Middle frontal gyrus (tissue), 1 donor: ENCODE results near the gene GADD45A.
A peak's percentile ranks its signal among the peaks of the same experiment; 100 is the strongest.
"Not testable (repeated sequence)": the region's sequence is repeated elsewhere in the genome, so short reads cannot be mapped to it uniquely, and the experiment has no call there.

ENCODE experiments used
- DNase-seq: peaks from one replicate; pipeline ENCODE4 v3.0.0-alpha.2; 2015; ENCODE audit warnings: low spot score; ENCODE audit errors: extremely low spot score

Gene GADD45A, protein sequence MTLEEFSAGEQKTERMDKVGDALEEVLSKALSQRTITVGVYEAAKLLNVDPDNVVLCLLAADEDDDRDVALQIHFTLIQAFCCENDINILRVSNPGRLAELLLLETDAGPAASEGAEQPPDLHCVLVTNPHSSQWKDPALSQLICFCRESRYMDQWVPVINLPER

DNA sequence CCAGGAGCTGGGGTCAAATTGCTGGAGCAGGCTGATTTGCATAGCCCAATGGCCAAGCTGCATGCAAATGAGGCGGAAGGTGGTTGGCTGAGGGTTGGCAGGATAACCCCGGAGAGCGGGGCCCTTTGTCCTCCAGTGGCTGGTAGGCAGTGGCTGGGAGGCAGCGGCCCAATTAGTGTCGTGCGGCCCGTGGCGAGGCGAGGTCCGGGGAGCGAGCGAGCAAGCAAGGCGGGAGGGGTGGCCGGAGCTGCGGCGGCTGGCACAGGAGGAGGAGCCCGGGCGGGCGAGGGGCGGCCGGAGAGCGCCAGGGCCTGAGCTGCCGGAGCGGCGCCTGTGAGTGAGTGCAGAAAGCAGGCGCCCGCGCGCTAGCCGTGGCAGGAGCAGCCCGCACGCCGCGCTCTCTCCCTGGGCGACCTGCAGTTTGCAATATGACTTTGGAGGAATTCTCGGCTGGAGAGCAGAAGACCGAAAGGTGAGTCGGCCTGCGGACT is at the start of gene GADD45A:
GADD45A (plus strand) TSS at position 135 of the 491 bp plus-strand sequence; CDS start at position 429, 294 bp downstream.
- peak; percentile 92 for DNase-seq

DNA sequence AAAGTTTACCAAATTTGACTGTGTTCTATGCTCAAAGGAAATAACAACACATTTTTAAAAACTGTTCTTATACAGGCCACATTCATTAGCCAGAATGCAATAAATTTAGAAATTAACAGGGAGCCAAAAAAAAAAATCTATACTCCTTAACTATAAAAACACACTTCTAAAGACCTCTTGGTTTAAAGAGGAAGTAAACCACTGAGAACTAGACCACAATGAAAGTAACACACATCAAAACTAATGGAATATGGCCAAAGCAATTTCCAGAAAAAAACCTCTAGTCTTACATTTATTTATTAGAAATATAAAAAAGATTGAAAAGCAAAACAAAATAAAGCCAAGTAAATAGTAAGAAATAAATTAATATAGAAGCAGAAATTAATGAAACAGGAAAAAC is 48.9 kb upstream of the GADD45A start:
- DNase-seq = no peak

DNA sequence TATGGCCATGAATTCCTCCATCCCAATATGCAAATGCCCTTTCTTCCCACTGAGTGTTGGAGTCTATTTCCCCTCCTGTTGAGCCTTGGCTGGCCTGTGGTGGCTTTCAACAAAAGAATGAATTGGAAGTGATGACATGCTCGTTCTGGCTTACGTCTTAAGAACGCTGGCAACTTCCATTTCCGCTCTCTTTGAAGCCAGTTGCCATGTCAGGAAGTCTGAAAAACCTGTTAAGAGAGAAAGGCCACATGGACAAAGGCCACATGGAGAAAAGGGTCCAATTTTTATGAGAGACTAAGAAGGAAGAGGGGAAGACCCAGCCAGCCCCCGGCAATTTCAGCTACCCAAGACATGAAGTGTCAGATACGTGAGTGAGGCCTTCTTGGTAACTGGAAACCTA is 45.6 kb upstream of the GADD45A start:
- DNase-seq = no peak

DNA sequence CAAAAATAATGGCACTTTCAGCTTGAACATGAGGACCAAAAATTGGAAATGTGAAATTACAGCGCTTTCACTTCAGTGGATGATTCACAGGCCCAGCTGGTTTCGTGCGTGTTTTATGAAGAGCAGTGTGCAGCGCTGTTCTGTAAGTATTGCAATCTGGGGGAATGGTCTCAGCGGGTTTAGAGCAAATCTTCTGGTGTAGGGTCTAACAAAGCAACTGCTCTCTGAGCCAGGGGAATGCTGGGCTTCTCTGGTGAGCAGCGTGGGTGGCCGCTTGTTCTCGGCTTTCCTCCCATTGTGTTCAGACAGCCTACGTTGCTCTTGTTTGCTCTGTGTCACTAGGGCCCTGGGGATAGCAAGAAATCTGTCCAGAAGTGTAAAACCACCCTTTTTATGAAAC is 42.4 kb upstream of the GADD45A start:
- no peak for DNase-seq

DNA sequence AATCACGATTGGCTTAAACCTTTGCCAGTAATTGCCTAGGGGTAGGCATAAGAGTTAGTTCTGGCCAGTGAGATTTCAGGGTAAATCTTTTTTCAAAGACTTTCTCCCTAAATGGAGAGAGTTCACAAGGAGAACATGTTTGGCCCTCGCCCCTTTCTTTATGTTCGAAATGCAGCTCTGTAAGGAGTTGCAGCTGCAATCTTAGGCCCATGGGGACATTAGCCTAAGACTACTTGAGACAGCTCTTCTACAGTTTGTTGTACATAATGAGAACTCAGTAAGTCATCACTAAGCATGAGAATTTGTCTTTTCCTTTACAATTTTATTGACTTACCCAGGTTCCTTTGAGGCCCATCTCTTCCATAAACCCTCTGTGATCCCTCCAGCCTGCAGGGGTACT is 40.4 kb upstream of the GADD45A start:
- no peak for DNase-seq

DNA sequence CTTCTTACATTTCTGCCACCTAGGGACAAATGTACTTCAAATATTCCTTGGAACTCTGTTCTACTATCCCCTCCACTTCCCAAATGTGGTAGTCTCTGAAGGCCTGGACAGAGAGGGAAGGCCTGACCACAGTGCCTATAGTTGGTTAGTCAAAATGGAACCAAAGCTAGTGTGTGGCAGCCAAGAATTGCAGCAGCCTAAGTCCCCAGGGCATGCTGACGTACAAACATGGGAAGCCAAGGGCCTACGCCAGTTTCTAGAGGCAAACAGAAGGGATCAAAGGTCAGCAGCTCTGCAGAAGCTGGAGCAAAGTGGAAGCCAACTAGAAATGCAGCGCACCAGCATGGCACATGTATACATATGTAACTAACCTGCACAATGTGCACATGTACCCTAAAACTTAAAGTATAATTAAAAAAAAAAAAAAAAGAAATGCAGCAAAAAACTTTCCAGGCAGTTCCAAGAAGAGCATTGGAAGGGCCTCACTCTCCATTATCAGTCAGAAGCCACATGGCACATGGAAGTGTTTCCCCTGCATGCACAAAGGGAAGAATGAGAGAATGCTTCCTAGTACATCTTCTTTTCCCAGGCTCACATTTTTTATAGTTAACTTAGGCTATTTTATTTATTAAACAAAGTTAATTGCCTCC is 39.4 kb upstream of the GADD45A start:
- no peak for DNase-seq

DNA sequence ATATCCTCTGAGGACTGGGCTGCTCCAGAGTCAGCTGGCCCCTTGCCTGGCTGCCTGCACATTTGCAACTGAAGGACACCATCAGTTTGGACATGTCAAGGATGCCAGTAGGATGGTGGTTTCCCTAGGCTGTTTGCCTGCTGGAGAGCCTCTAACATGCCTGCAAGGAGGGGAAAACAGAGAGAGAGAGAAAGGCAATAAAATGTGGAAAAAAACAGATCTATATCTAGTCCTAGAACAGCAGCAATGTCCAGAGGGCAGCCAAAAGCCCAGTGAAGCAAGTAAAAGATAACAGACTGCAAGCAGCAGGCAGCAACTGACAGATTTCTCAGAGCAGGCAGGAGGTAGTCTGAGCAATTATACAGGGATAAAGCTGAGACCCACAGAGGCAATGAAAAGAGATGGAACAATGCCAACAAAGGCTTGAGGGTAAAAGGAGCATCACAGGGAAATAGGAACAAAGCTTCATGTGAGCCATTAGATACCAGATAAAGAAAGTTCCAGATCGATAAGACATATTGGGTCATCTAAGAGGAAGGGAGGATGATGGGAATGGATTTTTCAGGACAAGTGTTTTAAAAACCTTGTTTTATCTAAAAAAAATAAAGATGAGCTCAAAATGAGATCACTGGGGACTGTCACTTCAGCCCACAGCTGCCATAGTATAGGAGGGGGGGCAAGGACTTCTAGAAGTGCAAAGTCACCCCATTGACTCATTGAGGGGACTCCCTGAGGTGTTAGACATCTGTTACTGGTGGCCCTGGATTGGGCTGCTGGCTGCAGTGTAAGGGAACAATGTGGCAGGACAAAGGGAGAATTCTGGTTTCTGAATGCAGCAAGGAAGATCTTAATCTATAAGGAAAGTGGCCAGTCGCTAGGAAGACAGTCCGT is 38.6 kb upstream of the GADD45A start:
- no peak for DNase-seq

DNA sequence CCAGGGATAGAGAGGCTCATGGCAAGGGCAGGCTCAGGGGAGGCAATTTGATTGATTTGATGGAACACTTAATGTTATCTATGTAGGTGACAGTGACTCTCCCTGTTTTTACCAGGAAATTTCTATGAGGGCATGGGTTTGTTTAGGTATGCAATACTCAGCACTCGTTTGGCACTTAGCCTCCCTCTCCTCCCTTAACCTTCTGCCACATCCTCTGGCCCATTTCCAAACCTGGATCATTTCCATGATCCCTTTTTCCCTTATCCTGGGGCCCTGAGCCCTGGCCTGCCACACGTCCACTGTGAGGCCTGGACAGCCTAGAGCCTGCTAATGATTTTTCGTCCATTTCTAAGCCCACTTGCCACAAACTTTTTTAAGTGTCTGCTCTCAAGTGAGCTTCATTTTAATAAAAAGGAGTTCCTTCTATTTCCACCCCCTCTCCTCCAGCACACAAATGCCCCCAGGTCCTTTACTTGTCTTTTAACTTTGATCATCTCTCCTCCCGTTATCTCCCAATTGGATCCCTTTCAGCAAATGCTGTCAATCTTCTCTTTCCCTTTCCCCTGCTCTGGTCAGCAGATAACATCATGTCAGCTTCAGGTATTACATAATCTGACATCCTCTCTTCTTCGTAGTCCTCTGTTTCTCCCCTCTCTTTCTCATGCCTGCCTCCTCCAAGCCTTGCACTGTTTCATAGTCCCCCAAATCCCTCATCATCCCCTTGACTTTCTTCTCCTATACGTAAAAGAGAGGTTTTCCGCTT is 37.8 kb upstream of the GADD45A start:
- no peak for DNase-seq

DNA sequence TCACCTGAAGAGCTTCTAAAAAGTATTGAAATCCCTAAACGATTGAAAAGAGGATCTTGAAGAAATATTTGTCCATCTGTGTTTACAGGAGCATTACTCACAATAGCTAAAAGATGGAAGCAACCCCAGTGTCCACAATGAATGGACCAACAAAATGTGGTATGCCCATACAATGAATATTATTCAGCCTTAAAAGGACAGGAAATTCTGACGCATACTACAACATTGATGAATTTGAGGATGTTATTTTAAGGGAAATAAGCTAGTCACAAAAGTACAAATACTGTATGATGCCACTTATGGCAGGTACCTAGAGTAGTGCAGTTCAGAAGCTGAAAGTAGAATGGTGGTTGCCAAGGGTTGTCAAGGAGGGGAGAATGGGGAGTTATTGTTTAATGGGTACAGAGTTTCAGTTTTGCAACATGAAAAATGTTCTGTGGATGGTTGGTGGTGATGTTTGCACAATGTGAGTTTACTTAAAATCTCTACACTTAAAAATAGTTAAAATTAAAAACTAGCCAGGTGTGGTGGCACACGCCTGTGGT is 37.1 kb upstream of the GADD45A start:
- DNase-seq = no peak

DNA sequence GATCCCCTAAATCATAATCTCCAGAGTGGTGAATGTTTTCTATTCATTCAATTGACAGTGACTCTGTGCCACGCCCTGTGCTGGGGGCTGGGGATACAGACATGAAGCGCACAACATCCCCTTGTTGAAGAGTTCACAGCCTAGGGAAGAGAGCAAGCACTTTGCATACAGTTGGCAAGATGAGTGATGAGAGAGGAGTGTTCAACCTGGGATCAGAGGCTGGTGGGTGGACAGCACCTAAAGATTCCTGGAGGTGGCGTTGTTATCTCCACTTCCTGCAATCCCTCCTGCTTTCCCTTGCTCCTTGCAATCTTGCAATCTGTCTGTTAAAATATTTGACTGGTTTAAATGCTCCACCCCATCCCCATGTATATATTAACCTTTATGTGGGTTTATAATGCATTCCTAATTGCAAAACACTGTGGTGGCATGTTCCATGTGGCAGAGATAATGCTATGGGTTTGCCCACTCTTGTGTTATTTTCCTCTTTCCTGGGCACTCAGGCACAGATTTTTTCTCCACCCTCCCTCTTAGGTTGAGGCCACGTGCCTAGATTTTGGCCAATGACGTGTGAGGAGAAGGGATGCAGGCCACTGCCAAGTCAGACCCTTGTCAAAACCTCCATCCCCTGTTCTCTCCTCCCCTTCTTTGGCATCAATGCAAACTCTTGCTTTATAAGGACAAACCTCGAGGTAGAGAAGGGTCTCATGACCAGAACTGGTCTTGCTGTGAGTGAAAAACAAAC is 36.2 kb upstream of the GADD45A start:
- no peak for DNase-seq

DNA sequence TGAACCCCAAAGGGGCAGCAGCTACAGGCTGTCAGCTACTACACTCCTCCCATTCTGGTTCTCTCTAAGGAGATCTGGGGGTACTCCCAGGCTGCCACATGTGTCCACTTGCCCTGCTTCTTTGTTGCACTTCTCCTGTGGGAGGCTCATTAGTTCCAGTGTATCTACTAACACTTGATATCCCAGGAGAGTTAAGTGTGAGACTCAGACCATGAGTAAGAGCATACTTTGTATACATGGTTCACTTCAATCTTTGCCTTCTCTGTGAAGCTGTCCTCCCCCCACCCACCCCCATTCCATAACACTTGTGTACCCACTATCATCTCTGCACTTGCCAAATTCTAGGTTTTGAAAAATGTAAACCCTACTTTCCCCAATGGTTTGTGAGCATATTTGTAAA is 34.9 kb upstream of the GADD45A start:
- no peak for DNase-seq

DNA sequence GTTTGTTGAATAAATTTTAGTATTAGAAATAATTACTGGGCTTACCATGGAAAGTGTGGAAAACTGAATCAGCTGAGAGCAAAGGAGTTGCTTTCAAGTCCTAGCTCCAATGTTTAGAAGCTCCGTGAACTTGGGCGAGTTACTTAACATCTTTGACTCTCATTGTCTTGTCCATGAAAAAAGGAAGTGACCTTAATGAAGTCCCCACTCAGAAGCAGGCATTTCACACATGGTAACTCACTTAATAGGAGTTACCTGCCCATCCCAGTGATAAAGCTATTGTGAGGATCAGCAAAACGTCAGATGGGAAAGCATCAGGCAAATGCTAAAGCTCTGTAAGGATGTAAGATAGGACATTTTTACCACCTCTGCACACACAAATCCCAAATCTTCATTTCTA is 34.0 kb upstream of the GADD45A start:
- DNase-seq = no peak

DNA sequence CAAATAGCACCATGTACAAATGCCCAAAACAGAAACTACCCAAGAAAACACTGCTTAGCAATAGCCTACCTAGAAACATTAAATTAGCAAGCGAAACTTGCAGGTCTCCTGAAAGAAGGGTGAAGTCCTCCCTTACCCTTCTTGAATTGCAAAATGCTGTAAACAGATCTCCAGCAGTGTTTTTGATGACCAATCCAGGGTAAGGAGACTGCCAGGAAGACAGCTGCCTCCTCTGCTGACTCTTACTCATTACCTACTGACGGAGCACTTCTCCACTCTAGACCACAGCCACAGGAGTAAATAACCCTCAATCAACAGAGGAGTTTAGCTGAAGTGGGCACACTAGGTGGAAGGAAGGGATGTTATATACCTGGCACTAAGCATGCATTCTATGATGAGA is 32.2 kb upstream of the GADD45A start:
- no peak for DNase-seq

DNA sequence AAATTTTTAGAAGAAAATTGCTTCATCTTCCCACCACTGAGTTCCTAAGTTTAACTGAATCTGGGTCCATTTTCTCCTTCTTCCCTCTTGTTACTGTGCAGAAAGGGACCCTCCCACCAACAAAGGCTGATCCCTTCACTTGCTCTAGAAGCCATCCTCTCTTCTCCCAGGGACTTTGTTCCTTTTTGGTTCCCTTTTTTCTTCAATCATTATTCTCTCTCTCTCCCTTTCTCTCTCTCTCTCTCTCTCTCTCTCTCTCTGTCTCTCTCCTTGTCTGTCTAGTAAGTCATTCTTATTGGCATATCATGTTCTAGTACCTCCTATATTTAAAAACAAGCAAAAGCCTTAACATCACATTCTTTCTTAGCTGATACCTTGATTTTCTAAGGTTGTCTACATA is 31.7 kb upstream of the GADD45A start:
- DNase-seq = no peak

DNA sequence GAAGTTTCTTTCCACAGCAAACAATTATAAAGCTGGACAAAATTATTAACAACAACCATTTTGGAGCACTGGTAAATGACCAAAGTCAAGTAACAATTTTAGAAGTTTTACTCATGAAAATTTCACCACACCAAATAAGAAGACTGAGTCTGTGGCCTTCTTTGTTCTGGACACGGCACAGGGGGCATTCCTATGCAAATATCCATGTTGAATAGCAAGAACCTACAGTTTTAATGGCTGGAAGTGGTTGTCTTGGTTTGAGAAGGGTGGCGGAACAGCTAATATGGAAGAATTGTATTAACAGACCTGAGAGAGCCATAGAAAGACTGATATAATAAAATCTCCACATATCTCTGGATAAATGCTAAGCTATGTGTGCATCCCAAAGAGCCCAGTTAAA is 29.4 kb upstream of the GADD45A start:
- no peak for DNase-seq

DNA sequence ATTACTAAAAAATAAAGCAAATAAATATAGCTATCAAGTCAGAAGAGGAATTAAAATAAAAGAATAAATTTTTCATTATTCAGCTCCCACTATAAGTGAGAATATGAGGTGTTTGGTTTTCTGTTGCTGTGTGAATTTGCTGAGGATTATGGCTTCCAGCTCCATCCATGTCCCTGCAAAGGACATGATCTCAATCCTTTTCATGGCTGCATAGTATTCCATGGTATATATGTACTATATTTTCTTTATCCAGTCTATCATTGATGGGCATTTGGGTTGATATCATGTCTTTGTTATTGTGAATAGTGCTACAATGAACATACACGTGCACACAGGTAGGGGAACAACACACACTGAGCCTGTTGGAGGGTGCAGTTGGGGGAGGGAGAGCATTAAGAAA is 27.8 kb upstream of the GADD45A start:
- not testable (repeated sequence) for DNase-seq

DNA sequence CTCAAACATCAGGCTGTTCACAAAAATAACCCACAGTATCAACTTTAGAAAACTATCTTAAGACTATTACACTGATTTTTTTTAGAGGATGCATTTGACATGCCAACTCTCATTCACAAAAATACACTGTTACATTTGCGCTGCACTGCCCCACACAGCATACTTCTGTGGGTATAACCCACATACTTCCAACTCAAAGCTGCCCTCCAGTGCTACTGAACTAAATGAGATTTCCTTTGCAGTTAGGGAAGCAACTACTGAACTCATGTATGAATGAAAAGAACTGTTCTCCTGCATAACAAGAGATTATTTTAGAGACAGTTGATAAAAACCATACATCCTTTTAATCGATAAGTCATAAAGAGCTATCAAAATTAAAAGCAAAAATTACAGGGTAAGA is 25.8 kb upstream of the GADD45A start:
- DNase-seq = no peak

DNA sequence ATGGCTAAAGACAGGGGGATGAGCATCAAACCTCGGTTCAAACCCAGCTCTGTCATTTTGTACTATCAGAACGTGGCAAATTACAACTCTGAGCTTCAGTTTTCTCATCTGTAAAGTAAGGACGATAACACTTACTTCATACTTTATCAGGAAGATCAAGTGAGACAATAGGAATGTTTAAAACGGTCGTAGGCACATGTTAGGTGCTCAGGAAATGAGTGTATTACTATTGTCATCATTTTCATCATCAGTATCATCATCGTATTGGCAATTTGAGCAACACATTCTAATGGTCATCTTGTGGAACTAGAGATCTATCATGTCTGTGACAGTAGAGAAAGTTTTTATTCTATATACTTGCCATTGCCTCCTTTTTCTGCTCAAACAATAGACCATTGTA is 22.1 kb upstream of the GADD45A start:
- no peak for DNase-seq

DNA sequence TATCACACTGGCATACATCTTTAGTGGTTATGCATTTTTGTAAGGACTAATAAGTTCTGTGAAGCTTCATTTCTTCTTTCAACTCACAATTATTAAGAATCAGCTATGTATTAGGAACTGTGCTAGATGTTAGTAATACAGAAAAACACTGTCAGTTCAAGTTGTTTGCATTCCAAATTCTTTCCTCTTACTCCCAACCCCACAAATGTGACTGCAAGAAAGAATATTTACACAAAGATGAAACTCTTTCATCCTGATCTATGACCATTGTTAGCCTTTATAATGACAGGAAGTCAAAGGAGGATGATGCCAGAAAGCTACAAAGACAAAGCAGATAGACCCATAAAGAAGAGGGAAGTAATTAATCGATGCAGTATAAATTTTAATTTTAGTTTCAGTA is 21.0 kb upstream of the GADD45A start:
- no peak for DNase-seq

DNA sequence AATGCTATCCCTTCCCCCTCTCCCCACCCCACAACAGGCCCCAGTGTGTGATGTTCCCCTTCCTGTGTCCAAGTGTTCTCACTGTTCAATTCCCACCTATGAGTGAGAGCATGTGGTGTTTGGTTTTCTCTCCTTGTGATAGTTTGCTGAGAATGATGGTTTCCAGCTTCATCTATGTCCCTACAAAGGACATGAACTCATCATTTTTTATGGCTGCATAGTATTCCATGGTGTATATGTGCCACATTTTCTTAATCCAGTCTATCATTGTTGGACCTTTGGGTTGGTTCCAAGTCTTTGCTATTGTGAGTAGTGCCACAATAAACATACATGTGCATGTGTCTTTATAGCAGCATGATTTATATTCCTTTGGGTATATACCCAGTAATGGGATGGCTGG is 19.7 kb upstream of the GADD45A start:
- DNase-seq = not testable (repeated sequence)

DNA sequence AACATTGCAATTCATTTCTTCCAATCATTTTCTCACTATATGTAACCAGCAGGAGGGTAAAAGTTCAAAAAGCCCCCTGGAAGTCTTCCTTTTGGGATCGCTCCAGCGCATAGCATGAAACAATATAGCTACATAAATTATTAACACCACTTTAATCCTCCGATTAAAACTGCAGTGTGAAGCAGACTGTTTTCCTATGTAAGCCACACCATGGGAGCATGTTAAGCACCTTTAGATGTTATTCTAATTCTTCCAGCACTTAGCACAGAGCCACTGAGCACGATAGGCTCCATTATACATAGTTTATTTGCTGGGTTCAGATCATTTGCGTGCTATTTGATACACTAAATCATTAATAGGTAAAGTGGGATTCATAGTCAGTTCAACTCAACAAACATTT is 18.4 kb upstream of the GADD45A start:
- DNase-seq = no peak
